GM18498 (cell line): ENCODE data around the gene HSPB7.
"Not testable (repeated sequence)": the region's sequence is repeated elsewhere in the genome, so short reads cannot be mapped to it uniquely, and the experiment has no call there.

Source experiments
- ATAC-seq: cut with Tn5 transposase; IDR thresholded peaks from one replicate; pipeline ENCODE4 v1.9.1; 2021; ENCODE audit warnings: mild to moderate bottlenecking, moderate library complexity; ENCODE audit not compliant: unreplicated experiment

Gene HSPB7

DNA sequence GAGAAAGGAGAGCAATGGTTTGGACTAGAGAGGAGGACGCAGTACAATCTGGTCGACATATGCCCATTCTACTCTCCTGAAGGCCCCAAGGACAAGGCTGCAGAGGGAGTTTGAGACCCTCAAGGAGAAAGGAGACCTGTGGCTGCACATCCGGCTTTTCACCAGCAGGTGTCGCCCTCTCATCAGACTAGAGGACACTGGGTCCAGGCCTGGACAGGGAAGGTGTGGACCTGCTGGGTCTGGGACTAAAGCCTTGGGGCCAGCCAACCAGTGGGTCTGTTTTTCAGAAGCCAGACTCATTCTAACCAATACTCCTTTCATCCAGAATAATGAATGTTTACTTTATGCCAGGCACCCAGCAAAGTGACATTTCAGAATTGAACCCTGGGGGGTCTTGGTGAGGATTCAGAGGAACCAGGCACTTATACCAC lies 8.8 kb downstream of the HSPB7 start:
- no peak for ATAC-seq

DNA sequence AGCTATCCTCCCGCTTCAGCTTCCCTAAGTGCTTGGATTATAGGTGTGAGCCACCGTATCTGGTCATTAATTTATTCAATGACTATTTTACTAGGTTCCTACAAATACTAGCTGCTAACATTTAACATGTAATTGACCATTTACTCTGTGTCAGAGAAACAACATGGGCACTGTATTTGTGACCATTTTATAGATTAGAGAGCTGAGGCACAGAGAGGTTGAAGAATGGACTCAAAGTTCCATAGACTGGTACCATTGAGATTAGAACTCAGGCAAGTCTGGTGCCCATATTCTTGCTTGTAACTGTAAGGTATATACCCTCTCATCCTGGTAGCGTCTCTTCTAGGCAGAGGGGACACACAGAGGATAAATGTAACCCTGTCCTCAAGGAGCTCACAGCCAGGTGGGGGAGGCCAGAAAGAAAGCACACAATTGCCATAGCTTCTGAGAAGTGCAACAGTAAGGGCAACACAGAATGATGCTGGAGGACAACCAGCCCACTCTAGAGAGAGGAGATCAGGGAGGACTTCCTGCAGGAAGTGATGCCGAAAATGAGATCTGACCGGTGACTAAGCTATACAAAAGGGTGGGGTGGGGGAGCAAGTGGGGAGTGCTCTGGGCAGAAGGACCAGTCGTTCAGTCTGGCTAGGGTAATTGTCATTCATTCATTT lies 10.0 kb downstream of the HSPB7 start:
- ATAC-seq: no peak

DNA sequence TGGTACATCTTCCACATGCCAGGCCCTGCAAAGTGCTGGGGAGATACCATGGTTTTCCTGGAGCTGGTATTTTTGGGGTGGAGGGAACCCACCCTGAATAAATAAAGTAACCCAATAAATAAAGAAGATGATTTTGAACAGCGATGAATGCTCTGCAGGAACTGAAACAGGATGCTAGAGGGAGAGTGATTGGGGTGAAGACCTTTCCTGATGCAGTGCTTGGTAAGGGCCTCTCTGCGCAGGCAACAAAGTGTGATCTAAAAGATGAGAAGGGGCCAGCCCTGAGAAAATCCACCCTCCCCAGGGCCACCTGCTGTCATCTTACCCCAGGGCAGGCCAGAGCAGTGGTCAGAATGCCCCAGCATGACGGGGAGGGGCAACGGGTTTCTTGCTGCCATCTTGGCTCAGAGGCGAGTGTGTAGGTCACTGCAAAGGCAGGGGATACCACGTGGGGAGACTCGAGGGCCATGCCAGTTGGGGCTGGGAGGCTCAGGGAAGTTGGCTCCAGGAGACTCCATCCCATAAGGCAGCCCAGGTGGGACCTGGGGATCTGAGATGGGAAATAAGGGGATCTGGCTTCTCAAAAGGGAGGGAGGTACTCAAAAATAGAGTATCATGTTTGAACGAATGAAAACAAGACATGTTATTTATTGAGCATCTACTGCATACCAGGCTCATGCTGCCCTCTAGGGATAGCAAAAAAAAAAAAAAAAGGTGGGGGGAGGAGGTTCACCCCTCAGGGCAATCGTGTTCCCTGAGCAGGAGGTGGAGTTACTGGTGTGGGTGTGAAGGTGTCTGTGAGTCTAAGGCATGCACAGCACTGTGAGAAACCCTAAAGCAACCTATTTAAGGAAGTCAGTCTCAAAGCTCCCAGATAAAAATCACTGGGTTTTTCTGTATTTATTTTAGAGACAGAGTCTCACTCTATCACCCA lies 11.0 kb downstream of the HSPB7 start:
- no peak for ATAC-seq

DNA sequence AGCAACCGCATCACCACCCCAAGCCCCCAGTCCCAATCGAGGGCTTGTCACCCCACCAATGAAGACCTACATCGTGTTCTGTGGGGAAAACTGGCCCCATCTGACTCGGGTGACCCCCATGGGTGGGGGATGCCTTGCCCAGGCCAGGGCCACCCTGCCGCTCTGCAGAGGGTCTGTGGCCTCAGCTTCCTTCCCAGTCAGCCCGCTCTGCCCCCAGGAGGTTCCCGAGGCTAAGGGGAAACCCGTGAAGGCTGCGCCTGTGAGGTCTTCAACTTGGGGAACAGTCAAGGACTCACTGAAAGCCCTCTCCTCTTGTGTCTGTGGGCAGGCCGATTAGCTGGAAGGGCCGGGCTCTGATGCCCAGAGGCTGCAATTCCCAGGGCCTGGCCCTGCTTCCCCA lies 11.8 kb downstream of the HSPB7 start:
- ATAC-seq: no peak

DNA sequence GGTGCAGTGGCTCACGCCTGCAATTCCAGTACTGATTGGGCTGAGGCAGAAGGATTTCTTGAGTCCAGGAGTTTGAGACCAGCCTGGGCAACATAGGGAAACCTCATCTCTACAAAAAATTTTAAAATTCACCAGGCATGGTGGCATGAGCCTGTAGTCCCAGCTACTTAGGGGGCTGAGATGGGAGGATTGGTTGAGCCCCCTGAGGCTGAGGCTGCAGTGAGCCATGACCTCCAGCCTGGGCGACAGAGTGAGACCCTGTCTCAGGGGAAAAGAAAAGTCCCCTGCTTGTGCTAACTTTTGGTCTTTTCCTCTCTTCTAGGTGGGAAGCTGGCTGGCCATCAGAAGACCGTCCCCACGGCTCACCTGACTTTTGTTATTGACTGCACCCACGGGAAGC lies 12.2 kb downstream of the HSPB7 start:
- no peak for ATAC-seq

DNA sequence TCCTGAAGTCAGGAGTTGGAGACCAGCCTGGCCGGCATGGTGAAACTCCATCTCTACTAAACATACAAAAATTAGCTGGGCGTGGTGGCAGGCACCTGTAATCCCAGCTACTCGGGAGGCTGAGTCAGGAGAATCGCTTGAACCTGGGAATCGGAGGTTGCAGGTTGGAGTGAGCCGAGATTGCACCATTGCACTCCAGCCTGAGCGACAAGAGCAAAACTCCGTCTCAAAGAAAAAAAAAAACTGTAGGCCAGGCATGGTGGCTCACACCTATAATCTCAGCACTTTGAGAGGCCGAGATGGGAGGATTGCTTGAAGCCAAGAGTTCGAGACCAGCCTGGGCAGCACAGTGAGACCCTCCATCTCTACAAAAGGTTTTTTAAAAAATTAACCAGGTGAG lies 16.6 kb downstream of the HSPB7 start:
- not testable (repeated sequence) for ATAC-seq

DNA sequence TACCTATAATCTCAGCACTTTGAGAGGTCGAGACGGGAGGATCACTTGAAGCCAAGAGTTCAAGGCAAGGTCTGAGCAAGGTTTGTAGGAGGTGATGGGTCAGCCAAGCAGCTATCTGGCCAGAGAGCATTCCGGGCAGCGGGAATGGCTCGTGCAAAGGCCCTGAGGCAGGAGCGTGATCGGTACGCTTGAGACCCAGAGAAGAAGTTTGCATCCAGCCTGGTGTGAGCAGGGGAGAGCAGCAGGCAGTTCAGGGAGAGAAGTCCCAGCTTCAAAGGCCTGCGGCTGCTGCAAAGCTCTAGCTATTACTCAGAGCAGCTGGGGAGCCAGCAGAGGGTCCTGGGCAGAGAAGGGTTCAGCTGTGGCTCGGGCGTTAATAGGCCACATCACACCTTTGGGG lies 18.9 kb downstream of the HSPB7 start:
- ATAC-seq: no peak

DNA sequence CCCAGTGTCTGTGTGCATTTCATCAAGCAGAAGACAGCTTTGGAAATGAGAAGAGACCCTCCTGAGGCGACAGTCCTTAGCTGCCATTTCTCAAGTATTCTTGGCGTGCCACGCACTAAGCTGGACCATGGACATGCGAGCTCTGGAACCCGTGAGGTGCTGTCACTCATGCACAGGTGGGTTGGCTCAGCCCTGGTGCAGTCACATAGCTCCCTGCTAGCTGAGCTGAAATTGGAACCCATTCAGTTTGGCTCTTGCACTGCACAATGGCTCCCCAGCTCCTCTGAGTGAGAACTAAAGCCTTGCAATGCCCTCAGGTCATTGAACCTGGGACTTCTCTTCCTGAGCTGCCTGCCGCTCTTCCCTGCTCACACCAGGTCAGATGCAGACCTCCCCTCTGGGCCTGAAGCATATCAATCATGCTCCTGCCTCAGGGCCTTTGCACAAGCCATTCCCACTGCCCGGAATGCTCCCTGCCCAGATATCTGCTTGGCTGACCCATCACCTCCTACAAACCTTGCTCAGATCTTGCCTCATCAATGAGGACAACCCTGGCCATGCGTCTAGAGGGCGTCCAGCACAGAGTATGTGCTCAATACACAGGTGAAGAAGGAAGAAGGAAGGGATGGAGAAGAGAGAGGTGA lies 20.1 kb downstream of the HSPB7 start:
- ATAC-seq: no peak

DNA sequence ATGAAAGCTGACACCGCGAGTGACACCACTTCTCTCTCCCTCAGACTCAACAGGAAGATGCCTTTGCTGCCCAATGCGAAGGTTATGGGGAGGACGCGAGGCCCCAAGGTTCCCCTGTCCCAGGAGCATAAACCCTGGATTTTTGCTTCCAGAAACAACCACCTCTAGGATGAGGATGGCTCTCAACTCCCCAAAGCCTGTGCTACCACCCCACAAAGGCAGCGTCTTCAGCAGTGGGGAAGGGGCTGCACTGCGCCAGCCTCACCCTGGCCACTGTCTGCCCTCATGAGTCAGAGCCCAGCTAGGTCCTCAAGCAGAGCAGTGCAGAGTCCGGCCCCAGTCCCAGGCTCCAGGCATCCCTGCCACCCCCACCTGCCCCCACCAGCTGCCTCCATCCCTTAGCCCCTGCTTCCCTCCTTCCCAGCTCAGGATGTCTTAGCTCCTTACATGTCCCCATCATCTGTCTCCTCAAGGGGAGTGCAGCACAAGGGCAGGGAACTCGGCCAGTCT lies 20.7 kb downstream of the HSPB7 start:
- ATAC-seq: no peak

DNA sequence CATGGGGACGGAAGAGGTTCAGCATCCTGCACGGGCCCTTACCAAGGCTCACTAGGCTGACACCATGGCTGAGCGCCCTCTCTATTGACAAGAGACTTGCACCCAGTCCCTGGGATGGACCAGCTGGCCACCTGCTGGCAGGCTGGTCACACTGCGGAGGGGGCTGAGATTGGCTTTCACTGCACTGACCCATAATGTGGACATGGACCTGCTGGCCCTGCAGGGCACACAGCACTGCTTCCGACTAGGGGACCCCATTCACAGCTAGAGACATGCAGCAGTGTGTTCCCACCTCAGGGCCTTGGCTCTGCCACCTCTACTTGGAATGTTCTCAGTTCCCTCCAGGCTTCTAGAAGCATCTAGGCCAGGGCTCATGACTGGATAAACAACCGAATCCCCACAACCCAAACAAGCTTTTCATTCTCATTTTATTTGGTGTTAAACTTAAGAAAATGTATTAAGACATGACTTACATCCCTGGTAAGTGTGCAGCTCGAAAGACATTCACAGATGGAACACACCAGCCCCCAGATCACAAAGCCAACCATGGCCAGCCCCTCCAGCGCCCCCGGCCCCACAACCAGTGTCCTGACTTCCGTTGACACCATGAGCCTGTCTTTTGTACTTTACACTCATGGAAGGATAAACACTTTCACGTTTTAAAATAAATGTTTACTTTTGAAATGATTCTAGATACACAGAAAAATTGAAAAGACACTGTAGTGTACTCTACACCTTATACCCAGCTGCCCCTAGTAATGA lies 23.1 kb downstream of the HSPB7 start:
- no peak for ATAC-seq

DNA sequence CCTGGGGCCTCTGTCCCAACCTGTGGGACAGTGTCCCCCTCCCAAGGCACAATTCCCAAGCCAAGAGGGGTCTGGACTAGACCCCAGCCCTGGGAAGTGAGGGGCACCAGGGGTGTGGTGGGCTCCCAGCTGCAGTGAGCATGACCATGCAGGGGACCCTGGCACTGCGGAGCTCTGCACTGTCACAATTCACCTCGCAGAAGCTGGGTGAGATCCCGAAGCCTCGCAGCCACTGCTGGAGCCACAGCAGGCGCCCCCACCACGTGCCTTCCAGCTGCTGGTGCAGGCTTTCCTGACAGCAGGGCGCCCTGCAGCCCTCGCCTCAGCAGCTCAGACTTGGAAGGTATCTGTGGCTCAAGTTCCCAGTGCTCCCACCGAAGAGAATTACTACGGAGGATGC lies 23.8 kb downstream of the HSPB7 start:
- no peak for ATAC-seq

DNA sequence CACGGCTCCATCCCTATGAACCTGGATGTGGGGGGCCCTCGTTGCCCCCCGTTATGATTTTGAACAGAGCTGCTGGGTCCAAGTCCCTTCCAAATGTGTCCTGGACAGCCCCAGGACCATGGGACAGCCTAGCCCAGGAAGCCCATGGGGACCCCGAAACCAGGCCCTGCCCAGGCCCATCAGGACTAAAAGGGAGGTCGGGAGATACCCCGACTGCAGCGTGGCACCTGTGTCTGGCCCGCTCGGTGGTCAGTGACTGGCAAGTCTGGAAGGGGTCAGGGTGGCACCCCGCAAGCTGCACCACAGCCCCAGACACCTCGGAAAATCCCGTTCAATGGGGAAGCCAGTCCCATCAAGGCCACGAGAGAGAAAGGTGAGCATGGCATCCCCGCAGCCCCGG lies 24.2 kb downstream of the HSPB7 start:
- no peak for ATAC-seq

DNA sequence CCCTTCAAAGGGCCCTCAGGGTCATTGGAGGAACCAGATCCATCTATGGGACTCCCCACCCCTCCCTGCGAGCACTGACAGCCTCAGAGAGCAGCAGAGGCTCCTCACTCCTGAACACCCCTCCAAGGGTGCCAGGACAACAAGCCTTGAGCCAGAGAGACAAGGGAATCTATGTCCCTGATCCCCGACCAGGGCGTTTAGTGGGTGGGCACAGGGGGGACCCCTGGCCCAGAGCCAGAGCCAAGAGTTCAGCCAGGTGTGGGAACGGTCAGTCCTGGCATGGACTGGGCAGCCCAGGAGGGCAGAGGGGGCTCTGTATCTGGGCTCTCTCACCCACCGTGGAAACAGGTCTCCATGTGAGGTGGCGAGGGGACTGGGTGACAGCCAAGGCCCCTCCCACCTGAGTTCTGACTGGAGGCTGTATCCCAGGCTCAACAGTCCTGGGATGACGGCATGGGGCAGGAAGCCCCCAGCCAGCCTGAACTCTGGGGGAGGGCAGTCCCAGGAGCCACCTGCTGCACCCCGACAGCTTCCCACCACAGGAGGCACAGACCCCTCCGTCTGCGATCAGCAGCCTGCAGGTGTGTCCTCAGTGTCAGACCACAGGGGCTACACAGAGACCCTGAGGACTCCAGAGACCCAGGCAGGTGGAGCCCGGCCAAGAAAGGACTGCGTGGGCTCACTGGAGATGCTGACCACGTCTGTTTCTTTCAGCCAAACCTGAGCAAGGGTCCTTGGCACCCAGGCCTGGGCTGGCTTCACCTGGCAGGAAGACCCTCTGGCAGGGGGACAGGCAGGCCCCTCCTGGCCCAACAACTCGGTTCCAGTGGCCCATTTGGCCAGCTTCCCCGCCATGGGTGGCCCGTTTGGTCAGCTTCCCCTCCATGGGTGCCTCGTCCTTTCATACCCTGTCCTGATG lies 25.0 kb downstream of the HSPB7 start:
- ATAC-seq: no peak

DNA sequence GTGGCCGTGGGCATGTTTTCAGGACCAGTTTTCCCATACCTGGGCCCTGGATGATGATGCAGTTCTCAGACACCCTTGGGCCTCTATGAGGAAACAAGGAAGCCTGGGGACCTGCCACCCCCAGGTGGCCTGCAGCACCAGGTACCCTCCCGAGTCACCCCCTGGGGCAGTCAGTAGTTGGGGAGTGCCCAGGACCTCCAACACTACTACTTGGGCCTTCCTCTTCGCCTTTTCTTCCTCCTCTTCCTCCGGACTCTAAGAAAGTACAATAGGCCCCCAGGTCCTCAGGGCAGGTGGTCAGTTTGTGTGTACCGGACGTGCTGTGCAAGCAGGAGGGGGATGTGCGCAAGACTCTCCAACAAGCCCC lies 25.7 kb downstream of the HSPB7 start:
- no peak for ATAC-seq

DNA sequence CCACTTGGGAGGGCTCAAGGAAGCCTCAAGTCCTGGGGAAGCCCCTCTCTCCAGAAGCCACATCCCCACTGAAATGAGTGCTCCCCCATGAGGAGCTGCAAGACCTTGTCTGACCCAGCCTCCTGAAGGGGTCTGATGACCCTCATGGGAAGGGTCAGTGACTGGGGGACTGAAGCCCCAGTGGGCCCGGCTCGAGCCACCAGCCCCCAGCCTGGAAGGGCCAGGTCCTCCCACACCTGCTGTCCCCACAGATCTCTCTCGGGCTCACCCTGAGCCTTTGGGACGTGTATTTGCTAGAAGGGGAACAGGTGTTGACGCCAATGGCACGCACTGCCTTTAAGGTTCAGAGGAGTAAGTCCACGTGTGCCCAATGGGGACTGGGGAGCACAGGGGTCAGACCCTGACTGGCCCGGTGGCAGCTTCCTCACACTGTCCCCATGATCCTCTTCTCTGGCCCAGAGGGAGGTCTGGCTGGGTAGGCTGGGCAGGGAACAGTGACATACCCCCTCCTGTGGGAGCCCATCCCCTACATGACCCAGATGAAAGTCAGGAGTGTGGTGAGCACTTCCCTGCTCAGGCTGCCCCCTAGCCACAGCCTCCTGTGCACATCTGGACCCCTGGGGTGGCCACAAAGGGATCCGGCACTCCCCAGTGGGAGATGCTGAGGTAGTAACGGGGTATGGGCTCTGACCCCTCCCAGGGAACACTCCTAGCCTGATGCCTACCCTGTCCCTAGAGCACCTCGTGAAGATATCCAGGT lies 26.2 kb downstream of the HSPB7 start:
- no peak for ATAC-seq

DNA sequence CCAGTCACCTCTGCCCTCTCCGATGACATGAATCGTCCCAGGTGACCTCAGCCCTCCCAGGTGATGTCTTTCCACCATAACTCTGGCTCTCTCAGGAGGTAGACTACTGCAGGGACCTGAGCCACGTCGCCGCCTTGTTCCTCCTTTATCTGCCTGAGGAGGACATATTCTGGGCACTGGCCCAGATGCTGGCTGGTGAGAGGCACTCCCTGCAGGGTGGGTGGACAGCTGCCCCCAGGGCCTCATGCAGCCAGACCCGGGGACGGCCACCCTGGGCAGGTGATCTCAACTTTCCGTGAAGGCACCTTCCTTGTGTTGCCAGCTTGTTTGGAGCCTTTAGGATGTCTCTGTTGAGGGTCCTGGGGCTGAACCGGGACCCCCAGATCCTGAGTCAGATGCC lies 28.1 kb downstream of the HSPB7 start:
- ATAC-seq: no peak

DNA sequence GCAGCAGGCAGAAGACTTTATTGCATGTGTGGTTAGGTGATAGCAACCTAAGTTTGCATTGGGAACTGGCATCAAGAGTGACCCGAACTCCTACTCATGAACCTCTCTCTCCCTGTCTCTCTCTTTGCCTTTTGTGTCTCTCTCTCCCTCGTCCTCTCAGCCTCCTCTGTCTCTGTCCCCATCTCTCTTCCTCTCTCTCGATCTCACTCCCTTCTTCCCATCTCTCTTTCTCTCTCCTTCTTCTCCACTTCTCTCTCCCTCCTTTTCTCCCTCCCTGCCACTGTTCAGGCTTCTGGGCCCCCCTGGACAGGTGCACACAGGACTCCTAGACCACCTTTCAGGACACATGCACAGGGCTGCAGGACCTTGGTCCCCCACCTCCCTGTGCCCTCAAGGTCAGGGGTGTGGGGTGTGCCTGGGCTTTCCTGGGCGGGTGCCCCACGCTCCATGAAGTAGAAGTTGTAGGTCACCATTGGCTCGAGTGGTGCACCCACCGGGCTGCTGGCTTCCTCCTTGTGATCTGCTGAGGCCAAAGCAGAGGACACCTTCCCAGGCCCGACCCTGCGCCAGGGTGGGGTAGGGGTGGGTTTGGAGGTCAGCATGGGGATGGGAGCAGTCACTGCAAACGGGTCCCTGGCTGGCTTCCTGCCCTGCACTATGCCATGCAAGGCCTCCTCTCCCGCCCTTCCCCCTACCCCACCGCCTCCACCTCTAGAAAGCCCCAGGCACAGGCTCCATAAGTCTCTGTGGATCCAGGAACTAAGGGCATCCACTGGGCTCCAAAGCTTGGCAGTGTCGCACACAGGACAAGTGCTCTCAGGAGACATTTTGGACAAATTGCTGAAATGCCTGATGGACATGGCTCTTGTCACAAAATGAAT lies 28.7 kb downstream of the HSPB7 start:
- no peak for ATAC-seq

DNA sequence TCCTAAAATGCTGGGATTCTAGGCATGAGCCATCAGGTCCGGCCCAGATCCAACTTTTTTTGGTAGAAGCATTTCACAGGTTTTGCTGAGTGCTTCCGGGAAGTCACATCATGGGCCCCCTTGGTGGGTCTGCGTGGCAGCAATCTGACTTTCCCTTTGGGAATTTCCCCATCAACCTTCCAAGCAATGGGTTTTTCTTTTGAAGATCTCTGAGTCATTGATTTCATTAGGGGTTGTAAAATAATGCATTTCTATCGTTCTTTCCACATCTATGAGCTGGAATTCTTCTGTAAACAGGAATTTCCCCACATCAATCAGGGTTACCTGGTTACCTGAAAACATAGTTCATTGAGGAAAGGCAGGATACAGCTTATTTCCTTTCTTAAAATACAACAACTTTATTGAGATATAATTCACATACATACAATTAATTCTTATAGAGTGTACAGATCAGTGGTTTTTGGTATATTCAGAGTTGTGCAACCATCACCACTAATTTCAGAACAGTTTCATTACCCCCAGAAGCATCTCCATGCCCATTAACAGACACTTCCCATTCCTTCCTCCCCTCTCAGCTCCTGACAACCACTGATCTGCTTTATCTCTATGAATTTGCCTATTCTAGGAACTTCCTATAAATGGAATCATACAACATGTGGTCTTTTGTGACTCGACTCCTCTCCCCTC lies 32.1 kb downstream of the HSPB7 start:
- ATAC-seq: no peak
